ENCODE measurements around the gene CAMTA1. TPM values are rescaled to one million over a fixed set of nuclear protein-coding genes. Genes with fewer than 3 reads are reported as not detected.

CAMTA1 gene
- total and polyA plus RNA-seq, 9 of the 15 experiments (the other 6 are each of a cell fraction or from before 2014, with no cell fraction given) = 43.9 to 161 (median 65.9) TPM

GRCh38 chr1:6827630-6828165 is 42.4 kb downstream of the CAMTA1 start:
- 68% methylated on average over 10 of the region's 10 CpGs for WGBS (ENCODE audit: insufficient coverage, low coverage, missing lambda C conversion rate)
- peaks cover 3% of the 10 kb centered on the region; the same call in 1 of the 3 replicates for H3K36me3 ChIP-seq (ENCODE audit: control insufficient read depth, insufficient read depth, low read length)
- CTCF ChIA-PET (ENCODE audit: low intra/inter-chr PET ratio) = no interaction called here
- no peak overlapping the region for H2AFZ ChIP-seq (ENCODE audit: low read depth, low read length)
- H3K9me3 ChIP-seq (replicated peaks; ENCODE audit: control insufficient read depth, insufficient read depth, low read depth, low read length) = no peaks in the 10 kb centered on the region
- no peak overlapping the region for H3K27ac ChIP-seq (ENCODE audit: extremely low read depth, low read depth, low read length)
- DNase-seq (ENCODE audit: extremely low read depth in 1 of 4, low spot score in 3 of 4) = no peak
- POLR2A ChIA-PET = interaction anchor here (1.9 kb wide), 1 partner anchor 9 kb away, joined by 6 read pairs; no protein-coding TSS in a partner anchor
- H3K9ac ChIP-seq (ENCODE audit: insufficient read depth in 1 of 2, low read depth in 2 of 2, low read length in 2 of 2) = no peak overlapping the region
- in situ Hi-C loops (cut with MboI) = no loop called here
- ATAC-seq = no peak
- no peak overlapping the region for H3K4me3 ChIP-seq
- BruUV-seq (replicated peaks) = no TSS peak
- H3K4me1 ChIP-seq (replicated peaks in 1 of 2; ENCODE audit: control insufficient read depth in 2 of 2, insufficient read depth in 2 of 2, low read length in 2 of 2) = no peaks in the 10 kb centered on the region
- no peaks in the 10 kb centered on the region for H3K27me3 ChIP-seq (ENCODE audit: control insufficient read depth in 2 of 2, insufficient read depth in 2 of 2, low read length in 2 of 2)
- no peaks in the 10 kb centered on the region for H3K9me1 ChIP-seq (ENCODE audit: control insufficient read depth, insufficient read depth, low read length)
- no peaks in the 10 kb centered on the region for H3K79me2 ChIP-seq (ENCODE audit: control insufficient read depth, insufficient read depth, low read length)
- H3K4me2 ChIP-seq (ENCODE audit: insufficient read depth, low read length) = no peak overlapping the region
- FAIRE-seq = no peak
- intact Hi-C loops (cut with micrococcal nuclease) = no loop called here
- H4K20me1 ChIP-seq (replicated peaks; ENCODE audit: control insufficient read depth, insufficient read depth, low read length) = no peaks in the 10 kb centered on the region
- TF ChIP-seq ATF3 (IDR thresholded peaks at IDR 0.05) (no peak), ATF3 (CRISPR knock-in tag; conservative IDR thresholded peaks at IDR 0.05) (no peak), NR1H2 (CRISPR knock-in tag; IDR thresholded peaks at IDR 0.05) (no peak), FOXK1 (CRISPR knock-in tag; IDR thresholded peaks at IDR 0.05; ENCODE audit: borderline replicate concordance) (no peak), CHD4 (IDR thresholded peaks at IDR 0.05; ENCODE audit: insufficient read depth, insufficient replicate concordance, low read depth, low read length, poor library complexity, severe bottlenecking) (no peak), E2F3 (CRISPR knock-in tag; IDR thresholded peaks at IDR 0.05) (no peak), POLR2AphosphoS5 (IDR thresholded peaks at IDR 0.05; ENCODE audit: control insufficient read depth, insufficient read depth, low read depth, low read length) (no peak), FIP1L1 (IDR thresholded peaks at IDR 0.05; ENCODE audit: low read depth, low read length, poor library complexity, severe bottlenecking) (no peak), SIN3A (IDR thresholded peaks at IDR 0.05; ENCODE audit: borderline replicate concordance in 2 of 2, control insufficient read depth in 1 of 2, low read depth in 2 of 2, low read length in 2 of 2) (no peak), FOXA3 (CRISPR knock-in tag; conservative IDR thresholded peaks at IDR 0.05 in 1 of 2, IDR thresholded peaks at IDR 0.05 in 1 of 2) (no peak), NR0B1 (IDR thresholded peaks at IDR 0.05; ENCODE audit: partially characterized antibody) (no peak), ZNF445 (CRISPR knock-in tag; IDR thresholded peaks at IDR 0.05; ENCODE audit: low read depth) (no peak), PPARD (CRISPR knock-in tag; IDR thresholded peaks at IDR 0.05) (no peak)
- TF ChIP-seq, protein P1, sequence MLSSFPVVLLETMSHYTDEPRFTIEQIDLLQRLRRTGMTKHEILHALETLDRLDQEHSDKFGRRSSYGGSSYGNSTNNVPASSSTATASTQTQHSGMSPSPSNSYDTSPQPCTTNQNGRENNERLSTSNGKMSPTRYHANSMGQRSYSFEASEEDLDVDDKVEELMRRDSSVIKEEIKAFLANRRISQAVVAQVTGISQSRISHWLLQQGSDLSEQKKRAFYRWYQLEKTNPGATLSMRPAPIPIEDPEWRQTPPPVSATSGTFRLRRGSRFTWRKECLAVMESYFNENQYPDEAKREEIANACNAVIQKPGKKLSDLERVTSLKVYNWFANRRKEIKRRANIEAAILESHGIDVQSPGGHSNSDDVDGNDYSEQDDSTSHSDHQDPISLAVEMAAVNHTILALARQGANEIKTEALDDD (IDR thresholded peaks at IDR 0.05) = no peak
- TF ChIP-seq, protein P2, sequence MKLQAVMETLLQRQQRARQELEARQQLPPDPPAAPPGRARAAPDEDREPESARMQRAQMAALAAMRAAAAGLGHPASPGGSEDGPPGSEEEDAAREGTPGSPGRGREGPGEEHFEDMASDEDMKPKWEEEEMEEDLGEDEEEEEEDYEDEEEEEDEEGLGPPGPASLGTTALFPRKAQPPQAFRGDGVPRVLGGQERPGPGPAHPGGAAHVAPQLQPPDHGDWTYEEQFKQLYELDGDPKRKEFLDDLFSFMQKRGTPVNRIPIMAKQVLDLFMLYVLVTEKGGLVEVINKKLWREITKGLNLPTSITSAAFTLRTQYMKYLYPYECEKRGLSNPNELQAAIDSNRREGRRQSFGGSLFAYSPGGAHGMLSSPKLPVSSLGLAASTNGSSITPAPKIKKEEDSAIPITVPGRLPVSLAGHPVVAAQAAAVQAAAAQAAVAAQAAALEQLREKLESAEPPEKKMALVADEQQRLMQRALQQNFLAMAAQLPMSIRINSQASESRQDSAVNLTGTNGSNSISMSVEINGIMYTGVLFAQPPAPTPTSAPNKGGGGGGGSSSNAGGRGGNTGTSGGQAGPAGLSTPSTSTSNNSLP (IDR thresholded peaks at IDR 0.05; ENCODE audit: borderline replicate concordance, low read depth, low read length) = no peak
- TF ChIP-seq, protein P3, sequence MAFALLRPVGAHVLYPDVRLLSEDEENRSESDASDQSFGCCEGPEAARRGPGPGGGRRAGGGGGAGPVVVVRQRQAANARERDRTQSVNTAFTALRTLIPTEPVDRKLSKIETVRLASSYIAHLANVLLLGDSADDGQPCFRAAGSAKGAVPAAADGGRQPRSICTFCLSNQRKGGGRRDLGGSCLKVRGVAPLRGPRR (CRISPR knock-in tag; IDR thresholded peaks at IDR 0.05) = no peak
